ENCODE measurements around the gene CCR5AS.
"Not testable (repeated sequence)": the region's sequence is repeated elsewhere in the genome, so short reads cannot be mapped to it uniquely, and the experiment has no call there.

Gene CCR5AS

GRCh38 chr3:46406788-46407611 lies at the start of gene CCR5AS, which contains the start of gene CCRL2:
Gene CCR5AS (minus strand): TSS chr3:46407066.
Gene CCRL2 (plus strand): TSS chr3:46407259. CDS start chr3:46408080, 821 bp downstream.
- peak; percentile 3 to 6 for DNase-seq (ENCODE audit: low read depth in 2 of 2)

DNA sequence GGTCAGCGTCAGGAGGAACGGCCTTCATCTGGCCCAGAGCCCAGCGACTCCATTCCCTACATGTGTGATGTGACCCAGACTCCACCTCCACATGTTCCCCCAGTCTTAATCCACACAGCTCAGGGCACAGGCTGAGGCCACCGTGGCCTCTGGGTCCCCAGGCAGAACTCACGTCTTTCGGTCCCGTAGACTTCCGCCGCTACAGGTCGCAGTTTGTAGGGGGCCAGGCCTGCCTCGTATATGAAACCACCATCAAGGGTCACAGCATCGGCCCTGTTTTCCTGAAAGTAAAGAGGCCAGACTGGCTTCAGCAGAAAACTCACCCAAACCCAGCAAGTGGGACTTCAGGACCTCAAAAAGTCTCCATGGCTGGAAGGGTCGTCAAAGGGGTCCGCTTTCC lies 49.3 kb upstream of the CCR5AS start:
- no peak for DNase-seq (ENCODE audit: low read depth in 2 of 2)

DNA sequence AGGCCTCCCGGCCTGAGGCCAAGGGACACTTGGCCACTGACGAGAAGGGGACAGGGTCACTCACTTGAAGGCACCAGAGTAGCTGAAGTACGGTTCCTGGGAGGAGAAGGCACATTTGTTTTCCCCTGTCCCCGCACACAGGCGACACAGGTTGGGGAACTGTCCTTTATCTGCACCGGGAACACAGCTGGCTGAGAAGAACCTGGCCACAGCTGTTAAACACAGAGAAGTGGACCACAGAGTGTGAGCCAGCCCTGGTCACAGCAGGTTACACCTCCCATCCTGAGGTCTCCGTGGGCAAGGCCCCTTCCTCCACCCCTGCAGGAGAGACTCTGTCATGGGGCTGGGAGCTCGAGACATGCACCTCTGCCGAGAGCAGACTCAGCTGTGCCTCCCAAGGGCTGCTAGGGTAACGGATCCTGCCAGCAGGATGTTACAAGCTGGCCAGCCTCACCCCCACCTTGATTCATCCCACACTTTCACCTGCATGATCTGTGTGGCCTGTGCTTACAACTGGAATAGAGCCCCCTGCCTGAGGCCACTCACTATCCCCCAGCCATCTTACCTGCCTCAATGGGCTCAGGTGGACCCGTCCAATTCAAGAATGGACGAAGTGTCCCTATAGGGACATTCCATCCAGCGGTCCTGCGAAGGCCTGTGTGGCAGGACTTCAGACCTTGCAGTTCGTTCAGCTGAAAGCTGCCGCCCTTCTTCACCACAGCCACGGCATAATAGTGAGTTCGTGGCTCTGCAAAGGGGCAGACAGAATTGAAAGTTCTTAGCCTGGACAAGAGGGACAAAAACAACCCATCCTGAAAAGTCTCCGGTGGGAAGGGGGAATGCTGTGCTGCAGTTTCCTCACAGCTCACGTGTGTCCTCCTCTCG lies 48.6 kb upstream of the CCR5AS start:
- no peak for DNase-seq (ENCODE audit: low read depth in 2 of 2)

DNA sequence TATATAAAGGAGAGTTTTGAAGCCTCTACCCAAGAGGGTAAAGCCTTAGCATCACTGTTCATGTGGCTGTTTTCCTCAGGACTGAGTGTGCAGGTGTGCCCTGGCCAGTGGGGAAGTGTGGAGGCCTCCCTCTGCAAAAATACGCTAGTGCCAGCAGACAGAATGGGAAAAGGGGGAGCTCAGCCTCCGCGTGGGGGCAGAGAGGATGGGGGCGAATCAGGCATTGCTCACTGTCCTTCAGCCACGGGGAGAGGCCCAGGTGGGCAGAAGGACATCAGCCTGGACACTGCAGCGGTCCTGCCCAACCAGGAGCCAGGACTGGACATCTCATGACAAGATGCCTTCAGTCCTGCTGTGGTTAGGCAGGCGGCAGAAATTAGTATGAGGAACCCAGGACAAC lies 47.7 kb upstream of the CCR5AS start:
- DNase-seq (ENCODE audit: low read depth in 2 of 2) = no peak

DNA sequence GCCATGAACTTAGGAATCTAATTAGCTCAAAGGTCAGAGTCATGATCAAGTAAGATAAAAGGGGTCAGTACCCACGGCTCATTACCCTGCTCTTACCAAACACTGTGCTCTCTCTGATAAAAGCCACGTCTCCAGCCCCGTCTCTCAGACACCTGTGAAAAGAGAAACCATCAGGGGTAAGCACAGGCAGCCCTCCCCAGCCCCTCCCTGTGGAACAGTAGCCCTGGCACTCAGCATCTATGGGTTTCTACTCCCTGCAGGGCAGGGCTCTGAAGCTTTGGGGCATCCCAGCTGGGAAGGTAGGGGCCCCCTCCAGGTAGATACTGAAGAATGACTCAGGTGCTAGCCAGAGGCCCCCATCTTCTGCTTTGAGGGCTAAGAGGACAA lies 47.3 kb upstream of the CCR5AS start:
- DNase-seq (ENCODE audit: low read depth in 2 of 2) = no peak

DNA sequence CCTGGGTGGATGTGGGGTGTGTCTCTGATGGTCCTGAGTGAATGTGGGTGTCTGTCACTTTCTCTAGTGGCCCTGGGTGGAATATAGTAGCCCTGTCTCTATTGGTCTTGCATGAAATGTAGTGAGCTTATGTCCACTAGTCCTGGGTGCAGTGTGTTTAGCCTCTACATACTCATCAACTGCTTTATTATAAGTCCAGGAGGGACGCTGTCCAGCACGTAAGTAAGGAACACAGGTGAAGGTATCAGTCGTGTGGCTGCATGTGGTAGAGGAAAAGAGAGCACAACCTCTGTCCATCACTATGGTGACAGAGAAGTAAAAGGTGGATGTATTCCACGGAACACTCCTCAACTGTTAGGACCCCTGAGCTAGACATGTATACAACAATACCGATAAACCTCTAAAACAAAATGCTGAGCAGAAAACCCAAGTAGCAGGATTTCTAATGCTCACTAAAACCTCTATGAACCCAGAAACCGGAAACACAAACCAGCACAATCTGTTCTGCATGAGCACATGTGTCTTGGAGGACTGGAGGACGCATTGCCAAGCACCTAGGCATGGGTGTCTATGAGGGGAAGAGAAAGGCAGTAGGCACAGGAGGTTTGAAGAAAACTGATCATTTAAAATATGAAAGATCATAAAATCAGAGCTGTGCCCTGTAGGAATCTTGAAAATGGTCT lies 46.8 kb upstream of the CCR5AS start:
- DNase-seq (ENCODE audit: low read depth in 2 of 2) = no peak

- no peak for DNase-seq (ENCODE audit: low read depth in 2 of 2)
Measured at GRCh38 chr3:46449755-46450552, 43.1 kb upstream of the CCR5AS start.

GRCh38 chr3:46448721-46449120 lies 41.9 kb upstream of the CCR5AS start:
- DNase-seq (ENCODE audit: low read depth in 2 of 2) = no peak

DNA sequence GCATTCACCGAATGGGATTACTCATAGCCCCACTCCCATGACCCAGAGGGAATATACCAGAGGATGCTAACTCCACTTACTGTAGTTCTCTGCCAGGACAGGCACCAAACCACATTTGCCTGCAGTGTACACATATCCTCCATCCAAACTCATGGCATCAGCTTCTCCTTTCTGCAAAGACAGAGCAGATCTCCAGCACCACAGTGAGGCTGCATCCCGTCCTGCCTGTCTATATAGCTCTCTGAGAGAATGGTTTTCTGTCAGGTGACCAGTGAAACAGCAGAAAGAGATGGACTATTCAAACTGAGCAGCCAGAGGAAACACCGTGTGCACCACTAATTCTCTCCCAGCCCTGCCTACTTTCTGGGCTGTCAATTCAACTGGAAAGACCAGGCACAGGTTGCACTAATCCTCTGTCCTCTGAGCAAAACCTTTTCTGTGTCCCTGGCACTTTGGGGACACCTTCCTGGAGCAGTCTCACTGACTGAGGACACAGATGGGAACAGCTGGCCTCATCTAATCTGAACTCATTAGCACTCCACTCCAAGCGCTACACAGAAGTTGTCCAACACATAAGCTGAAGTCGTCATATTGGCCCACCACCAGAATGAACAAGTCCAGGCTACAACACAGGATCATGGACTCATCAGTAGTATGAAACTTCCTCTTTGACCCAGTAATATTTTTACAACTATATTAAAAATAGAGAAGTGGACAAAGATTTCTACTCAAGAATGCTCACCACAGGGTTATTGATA lies 40.5 kb upstream of the CCR5AS start:
- no peak for DNase-seq (ENCODE audit: low read depth in 2 of 2)

DNA sequence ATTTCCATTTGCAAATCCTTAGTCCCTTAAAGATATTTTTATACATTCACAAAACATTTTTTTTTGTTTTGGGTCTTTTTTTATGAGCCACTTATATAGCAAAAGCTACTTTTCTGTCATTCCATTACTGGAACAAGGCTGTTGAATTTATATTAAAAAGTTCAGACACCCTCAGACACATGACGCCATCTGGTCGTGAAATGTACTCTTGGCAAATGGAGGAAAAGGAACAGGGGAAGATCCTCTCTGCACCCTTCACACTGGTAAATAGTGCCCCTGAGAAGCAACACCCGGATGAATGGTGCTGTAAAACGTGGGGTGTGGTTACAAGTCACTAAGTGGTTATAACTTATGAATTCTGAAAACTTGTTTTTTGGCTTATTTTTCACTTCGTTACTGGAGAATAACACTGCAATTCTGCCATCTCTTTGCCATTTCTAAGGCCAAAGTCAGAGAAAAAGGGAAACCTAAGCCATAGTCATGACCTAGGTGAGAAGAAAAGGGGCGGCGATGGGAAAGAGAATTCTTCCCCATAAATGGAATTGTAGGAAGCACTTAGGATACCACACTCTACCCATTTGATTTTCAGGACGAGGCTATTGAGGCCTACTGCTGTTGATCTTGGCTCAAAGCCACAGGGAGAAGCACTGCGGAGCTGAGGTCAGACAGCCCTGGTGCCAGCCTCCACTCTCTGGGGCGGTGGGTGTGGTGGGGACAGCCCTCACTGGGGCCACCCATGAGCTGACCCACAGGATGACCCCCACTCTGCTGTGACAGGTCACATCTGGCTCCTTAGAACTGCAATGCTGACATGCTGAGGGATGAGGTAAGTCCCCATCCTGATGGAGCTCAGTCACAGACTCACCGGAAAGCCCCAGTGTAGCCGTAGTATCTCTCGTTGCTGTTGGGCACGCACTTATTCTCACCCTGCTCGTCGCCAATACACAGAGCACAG lies 36.0 kb upstream of the CCR5AS start:
- peak in 1 of 2 donors; percentile 53 for DNase-seq (ENCODE audit: low read depth in 2 of 2)

DNA sequence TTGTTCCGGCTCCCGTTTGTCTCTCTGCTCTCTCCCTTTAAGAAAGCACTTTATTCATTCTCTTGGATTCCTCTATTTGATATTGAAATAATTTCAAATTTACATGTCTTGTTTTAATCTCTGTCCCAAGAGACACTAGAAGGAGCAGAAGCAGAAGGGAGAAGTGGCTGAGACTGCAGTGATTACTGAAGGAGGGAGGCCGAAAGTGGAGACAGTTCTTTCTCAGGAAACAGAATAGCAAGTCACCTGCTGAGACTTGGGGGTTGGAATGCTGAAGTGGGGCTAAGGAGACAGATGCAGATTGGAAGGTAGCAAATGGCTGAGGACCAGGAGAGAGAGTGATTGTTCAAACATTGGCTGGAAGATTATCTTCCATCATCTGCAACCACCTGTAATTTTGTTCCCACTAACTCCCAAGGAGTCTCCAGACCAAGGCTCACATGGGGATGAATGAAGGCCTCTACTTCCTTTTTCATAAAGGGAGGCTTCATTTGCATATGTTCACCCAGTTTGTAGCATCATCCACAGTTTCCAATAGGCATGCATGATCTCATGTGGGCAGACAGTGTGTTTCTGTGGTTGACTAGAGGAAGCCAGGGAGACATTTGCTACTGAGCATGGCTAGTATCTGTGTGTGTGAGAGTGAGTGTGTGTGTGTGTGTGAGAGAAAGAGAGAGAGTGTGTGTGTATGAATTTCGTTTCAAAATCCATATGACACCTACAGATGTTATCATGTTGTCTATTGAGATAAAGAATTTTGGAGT lies 33.8 kb upstream of the CCR5AS start:
- peak in 1 of 2 donors; percentile 12 for DNase-seq (ENCODE audit: low read depth in 2 of 2)

DNA sequence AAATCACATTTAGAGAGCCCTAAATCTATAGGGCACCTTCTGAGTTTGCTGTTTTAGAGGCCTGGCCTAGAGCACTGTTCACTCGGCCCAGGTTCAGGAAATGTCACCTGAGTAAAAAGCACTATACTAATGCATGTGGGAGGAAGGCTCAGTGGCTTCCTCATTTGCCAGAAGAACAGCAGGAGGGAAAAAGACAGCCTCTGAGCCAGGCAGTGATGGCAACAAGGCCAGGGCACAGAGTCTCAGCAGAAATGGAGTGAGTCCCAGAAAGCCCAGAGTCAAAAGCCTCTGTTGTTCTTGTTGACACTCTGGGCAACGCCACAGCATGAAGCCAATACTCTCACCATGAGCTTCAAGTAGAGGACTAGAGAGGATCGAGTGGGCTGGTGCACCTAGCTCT lies 32.0 kb upstream of the CCR5AS start:
- DNase-seq (ENCODE audit: low read depth in 2 of 2) = no peak

- DNase-seq (ENCODE audit: low read depth in 2 of 2) = no peak
Measured at GRCh38 chr3:46435081-46435726, 28.3 kb upstream of the CCR5AS start.

GRCh38 chr3:46433841-46434240 lies 27.0 kb upstream of the CCR5AS start:
- DNase-seq (ENCODE audit: low read depth in 2 of 2) = no peak

DNA sequence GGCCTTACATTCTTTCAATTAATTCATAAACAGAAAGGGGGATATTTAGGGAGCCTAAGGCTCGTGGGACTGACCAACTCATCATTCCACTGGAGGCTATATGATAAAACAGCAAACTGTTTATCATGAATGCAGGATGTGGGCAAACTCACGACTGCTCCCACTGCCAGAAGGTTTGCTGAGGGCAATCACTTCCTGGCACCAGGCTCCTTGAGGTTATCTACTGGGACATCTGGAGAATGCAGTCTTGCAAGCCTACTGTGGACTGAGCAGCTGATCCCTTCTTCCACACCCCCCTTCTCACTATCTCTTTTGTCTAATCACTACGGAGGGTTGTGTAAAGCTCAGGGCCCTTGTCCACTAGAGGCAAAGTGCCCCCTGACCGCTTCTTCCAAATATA lies 26.3 kb upstream of the CCR5AS start:
- not testable (repeated sequence) for DNase-seq (ENCODE audit: low read depth in 2 of 2)

GRCh38 chr3:46431905-46432304 lies 25.0 kb upstream of the CCR5AS start:
- not testable (repeated sequence) for DNase-seq (ENCODE audit: low read depth in 2 of 2)

DNA sequence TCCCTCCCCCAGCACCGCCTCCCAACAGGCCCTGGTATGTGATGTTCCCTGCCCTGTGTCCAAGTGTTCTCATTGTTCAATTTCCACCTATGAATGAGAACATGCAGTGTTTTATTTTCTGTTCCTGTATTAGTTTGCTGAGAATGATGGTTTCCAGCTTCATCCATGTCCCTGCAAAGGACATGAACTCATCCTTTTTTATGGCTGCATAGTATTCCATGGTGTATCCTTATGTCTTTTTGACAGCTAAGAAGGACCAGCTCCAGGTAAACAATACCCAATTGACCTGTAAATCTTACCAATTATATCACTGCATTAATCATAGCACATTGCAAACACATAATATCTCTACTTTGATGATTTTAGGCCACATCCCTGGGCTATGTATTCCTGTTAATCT lies 24.0 kb upstream of the CCR5AS start:
- not testable (repeated sequence) for DNase-seq (ENCODE audit: low read depth in 2 of 2)

GRCh38 chr3:46429671-46430070 lies 22.8 kb upstream of the CCR5AS start:
- DNase-seq (ENCODE audit: low read depth in 2 of 2) = no peak
